ENCODE measurements around the gene CD247.

- TF ChIP-seq CTCF (IDR thresholded peaks at IDR 0.05) (no peak), RAD21 (IDR thresholded peaks at IDR 0.05; ENCODE audit: low read length) (no peak), POLR2AphosphoS5 (IDR thresholded peaks at IDR 0.05; ENCODE audit: low read depth, low read length) (no peak), TAF1 (IDR thresholded peaks at IDR 0.05; ENCODE audit: borderline replicate concordance, low read depth, low read length) (no peak), ELF1 (IDR thresholded peaks at IDR 0.05) (no peak), RXRA (IDR thresholded peaks at IDR 0.05; ENCODE audit: borderline replicate concordance, low read depth) (no peak), MAX (IDR thresholded peaks at IDR 0.05; ENCODE audit: low read depth) (no peak), EP300 (IDR thresholded peaks at IDR 0.05; ENCODE audit: borderline replicate concordance in 1 of 2, low read depth in 1 of 2, low read length in 1 of 2) (no peak), MXI1 (IDR thresholded peaks at IDR 0.05; ENCODE audit: low read depth, low read length) (no peak), EZH2phosphoT487 (IDR thresholded peaks at IDR 0.05; ENCODE audit: borderline replicate concordance, low read depth) (no peak), FOXM1 (IDR thresholded peaks at IDR 0.05; ENCODE audit: low read depth) (no peak), CHD2 (IDR thresholded peaks at IDR 0.05; ENCODE audit: low read length, partially characterized antibody) (no peak), REST (IDR thresholded peaks at IDR 0.05; ENCODE audit: low read depth, low read length) (no peak)
These were observed 94.4 kb downstream of the CD247 start for GRCh38 chr1:167423684-167424619.

All from SK-N-SH (cell line).